H9 (cell line): ENCODE results near the gene TNRC6C. TPM values are rescaled to one million over a fixed set of nuclear protein-coding genes. Genes with fewer than 3 reads are reported as not detected.

Source experiments
- DNase-seq: peaks from one replicate; pipeline ENCODE4 v3.0.0-alpha.2; 2017
- H2AFZ ChIP-seq: one replicate; pipeline ENCODE4 v1.6.1; 2013; ENCODE audit warnings: mild to moderate bottlenecking, low read length, control low read depth, moderate library complexity
- H2AK5ac ChIP-seq: 2 replicates; pipeline ENCODE4 v1.6.1; 2013; ENCODE audit warnings: low read length, control low read depth, mixed read lengths; ENCODE audit not compliant: insufficient read length
- H2BK120ac ChIP-seq: one replicate; pipeline ENCODE4 v1.6.1; 2013; ENCODE audit warnings: low read depth, mild to moderate bottlenecking, low read length, control low read depth, inconsistent platforms; ENCODE audit not compliant: poor library complexity, severe bottlenecking
- H2BK12ac ChIP-seq: 2 replicates; pipeline ENCODE4 v1.6.1; 2013; ENCODE audit warnings: low read length, control low read depth, mixed read lengths, low read depth; ENCODE audit not compliant: insufficient read length
- H2BK15ac ChIP-seq: 2 replicates; pipeline ENCODE4 v1.6.1; 2013; ENCODE audit warnings: low read depth, low read length, control low read depth
- H2BK20ac ChIP-seq: one replicate; pipeline ENCODE4 v1.6.1; 2013; ENCODE audit warnings: low read depth, mild to moderate bottlenecking, low read length, control low read depth, inconsistent platforms; ENCODE audit not compliant: poor library complexity, severe bottlenecking
- H2BK5ac ChIP-seq: 2 replicates; pipeline ENCODE4 v1.6.1; 2013; ENCODE audit warnings: low read length, control low read depth, mixed read lengths; ENCODE audit not compliant: insufficient read length
- H3K14ac ChIP-seq: 2 replicates; pipeline ENCODE4 v1.6.1; 2013; ENCODE audit warnings: low read length, control low read depth; ENCODE audit not compliant: insufficient read depth
- H3K18ac ChIP-seq: 2 replicates; pipeline ENCODE4 v1.6.1; 2013; ENCODE audit warnings: low read depth, mild to moderate bottlenecking, mixed read lengths, low read length, control low read depth; ENCODE audit not compliant: insufficient read length
- H3K23ac ChIP-seq: 2 replicates; pipeline ENCODE4 v1.6.1; 2013; ENCODE audit warnings: low read length, control low read depth, mixed read lengths, low read depth; ENCODE audit not compliant: insufficient read length
- H3K23me2 ChIP-seq: 2 replicates; pipeline ENCODE4 v1.6.1; 2013; ENCODE audit warnings: low read depth, mild to moderate bottlenecking, mixed read lengths, low read length, control low read depth; ENCODE audit not compliant: insufficient read length, poor library complexity, severe bottlenecking
- H3K27ac ChIP-seq: 2 replicates; pipeline ENCODE4 v1.5.1; 2013; ENCODE audit warnings: low read length, control low read depth, mixed read lengths, low read depth; ENCODE audit not compliant: insufficient read length
- H3K27me3 ChIP-seq: 2 replicates; pipeline ENCODE4 v1.6.1; 2013; ENCODE audit warnings: low read length, control low read depth, inconsistent platforms; ENCODE audit not compliant: insufficient read depth
- H3K4ac ChIP-seq: 2 replicates; pipeline ENCODE4 v1.6.1; 2013; ENCODE audit warnings: low read depth, mild to moderate bottlenecking, control low read depth, inconsistent platforms, low read length, moderate library complexity
- H3K4me1 ChIP-seq: 2 replicates; pipeline ENCODE4 v1.6.1; 2013; ENCODE audit warnings: low read length, control low read depth, inconsistent platforms; ENCODE audit not compliant: insufficient read depth
- H3K4me2 ChIP-seq: 2 replicates; pipeline ENCODE4 v1.6.1; 2013; ENCODE audit warnings: low read length, control low read depth, mixed read lengths; ENCODE audit not compliant: insufficient read length, insufficient read depth
- H3K56ac ChIP-seq: 2 replicates; pipeline ENCODE4 v1.6.1; 2013; ENCODE audit warnings: low read depth, mild to moderate bottlenecking, mixed read lengths, low read length, control low read depth; ENCODE audit not compliant: insufficient read length
- H3K79me1 ChIP-seq: 2 replicates; pipeline ENCODE4 v1.6.1; 2013; ENCODE audit warnings: low read depth, mild to moderate bottlenecking, moderate library complexity, low read length, control low read depth, inconsistent platforms; ENCODE audit not compliant: insufficient read depth, poor library complexity, severe bottlenecking
- H3K79me2 ChIP-seq: 2 replicates; pipeline ENCODE4 v1.6.1; 2013; ENCODE audit warnings: low read length, control low read depth, inconsistent platforms; ENCODE audit not compliant: insufficient read depth
- H3K9ac ChIP-seq: 2 replicates; pipeline ENCODE4 v1.6.1; 2013; ENCODE audit warnings: low read length, control low read depth, mixed read lengths; ENCODE audit not compliant: insufficient read length; ENCODE audit errors: extremely low read depth
- H3K9me3 ChIP-seq: one replicate; pipeline ENCODE4 v1.6.1; 2013; ENCODE audit warnings: low read depth, low read length, inconsistent platforms; ENCODE audit not compliant: control insufficient read depth
- H3T11ph ChIP-seq: one replicate; pipeline ENCODE4 v1.6.1; 2013; ENCODE audit warnings: mild to moderate bottlenecking, low read length, control low read depth, inconsistent platforms
- H4K20me1 ChIP-seq: one replicate; pipeline ENCODE4 v1.6.1; 2013; ENCODE audit not compliant: control insufficient read depth, insufficient read length, insufficient read depth
- H4K5ac ChIP-seq: 2 replicates; pipeline ENCODE4 v1.6.1; 2013; ENCODE audit warnings: low read depth, mild to moderate bottlenecking, mixed read lengths, low read length, control low read depth; ENCODE audit not compliant: insufficient read length
- H4K8ac ChIP-seq: replicated peaks from 2 replicates; pipeline ENCODE4 v1.6.1; 2013; ENCODE audit warnings: low read length, control low read depth, mixed read lengths, low read depth; ENCODE audit not compliant: insufficient read length
- H4K91ac ChIP-seq: 2 replicates; pipeline ENCODE4 v1.6.1; 2013; ENCODE audit warnings: low read depth, mild to moderate bottlenecking, moderate library complexity, mixed read lengths, low read length, control low read depth; ENCODE audit not compliant: insufficient read length
- H3K27ac Mint-ChIP-seq, 3 experiments: 2 replicates in 2 of 3; 3 replicates in 1 of 3; pipeline ENCODE4 v1.8.0; 2020 to 2021; ENCODE audit warnings: mixed read lengths in 3 of 3, mild to moderate bottlenecking in 1 of 3, moderate library complexity in 1 of 3
- H3K27me3 Mint-ChIP-seq: 2 replicates; pipeline ENCODE4 v1.8.0; 2021; ENCODE audit warnings: low read depth, mild to moderate bottlenecking, moderate library complexity, mixed read lengths
- H3K36me3 Mint-ChIP-seq, 3 experiments: 2 replicates in 2 of 3; 3 replicates in 1 of 3; pipeline ENCODE4 v1.8.0; 2020 to 2021; ENCODE audit warnings: low read depth in 3 of 3, mixed read lengths in 3 of 3; ENCODE audit not compliant: insufficient read depth in 1 of 3
- H3K4me1 Mint-ChIP-seq, 2 experiments: 2 replicates each; pipeline ENCODE4 v1.8.0; 2020; ENCODE audit warnings: mixed read lengths in 2 of 2
- H3K4me3 Mint-ChIP-seq, 2 experiments: 2 replicates in 1 of 2; 3 replicates in 1 of 2; pipeline ENCODE4 v1.8.0; 2020 to 2021; ENCODE audit warnings: mild to moderate bottlenecking in 2 of 2, mixed read lengths in 2 of 2, moderate library complexity in 1 of 2
- H3K9me3 Mint-ChIP-seq, 2 experiments: 2 replicates in 1 of 2; 3 replicates in 1 of 2; pipeline ENCODE4 v1.8.0; 2020; ENCODE audit warnings: mild to moderate bottlenecking in 2 of 2, mixed read lengths in 2 of 2, moderate library complexity in 1 of 2
- WGBS: extraction: QIAGEN DNeasy Blood & Tissue Kit; methylation state at CpG from one replicate; pipeline ENCODE4 v1.1.7; 2013; ENCODE audit warnings: missing lambda C conversion rate, low lambda C conversion rate, mixed read lengths; ENCODE audit not compliant: insufficient read length; ENCODE audit errors: extremely low coverage; 5-methylcytosine and 5-hydroxymethylcytosine counted together
- total RNA-seq: library from RNA; stranded (reverse); gene quantifications from 2 replicates; pipeline ENCODE4 v1.2.1, GENCODE V29; 2021
- TF ChIP-seq, protein P1 (sequence below): fragments of 200-600 bp; sonication (generic); conservative IDR thresholded peaks from 3 replicates; pipeline ENCODE4 v1.8.0; 2021; ENCODE audit warnings: antibody characterized with exemption, mild to moderate bottlenecking

Gene TNRC6C
- total RNA-seq, 1 experiment from 2014 or later = 24.7 TPM

DNA sequence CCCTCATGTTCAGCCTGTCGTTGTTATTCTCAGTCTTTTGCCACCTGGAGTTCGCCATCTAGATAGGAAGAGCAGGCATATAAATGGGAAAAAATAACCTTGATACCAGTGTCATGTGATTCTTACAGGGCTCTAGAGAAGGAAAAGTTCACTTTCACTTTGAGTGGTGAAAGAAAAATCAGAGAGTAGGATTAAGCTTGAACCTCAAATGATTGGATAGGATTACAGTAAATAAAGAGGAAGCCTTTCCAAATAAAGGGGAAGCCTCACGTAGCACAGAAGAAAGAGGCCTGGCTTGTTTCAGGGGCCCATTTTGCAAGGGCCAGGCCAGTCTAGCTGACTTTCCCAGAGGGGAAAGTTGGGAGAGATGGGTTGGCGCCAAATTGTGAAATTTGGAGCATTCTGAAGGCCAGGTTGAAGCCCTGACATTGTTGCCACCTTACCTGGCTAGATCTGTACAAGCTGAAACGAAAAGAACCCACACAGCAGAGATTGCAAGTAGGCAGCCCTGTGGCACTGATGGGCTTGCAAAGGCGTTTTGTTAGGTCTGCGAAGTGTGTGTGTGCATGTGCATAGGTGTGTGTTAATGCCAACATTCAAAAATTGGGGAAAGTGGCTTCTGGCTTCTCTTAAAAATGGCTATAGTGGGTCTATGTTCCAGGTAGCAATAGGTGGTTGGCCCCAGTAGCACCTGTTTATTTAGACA, 131.2 kb downstream of the TNRC6C start:
- H3K79me1 ChIP-seq = no peaks in the 10 kb centered on the region
- no peak overlapping the region for H4K5ac ChIP-seq
- no peak overlapping the region for H3K4ac ChIP-seq
- H2BK12ac ChIP-seq = no peak overlapping the region
- no peak overlapping the region for H2AK5ac ChIP-seq
- H3K79me2 ChIP-seq = no peaks in the 10 kb centered on the region; the same call in 1 of the 2 replicates
- no peak for DNase-seq
- H2BK20ac ChIP-seq = no peak overlapping the region
- H3K56ac ChIP-seq = no peak overlapping the region
- H4K8ac ChIP-seq = no peak overlapping the region
- no peak overlapping the region for H3K9ac ChIP-seq
- no peak overlapping the region for H4K91ac ChIP-seq
- no peak overlapping the region for H3K23ac ChIP-seq
- no peak overlapping the region for H3K4me2 ChIP-seq
- no peaks in the 10 kb centered on the region for H3K27me3 Mint-ChIP-seq
- H3K18ac ChIP-seq = no peak overlapping the region
- no peak overlapping the region for H2AFZ ChIP-seq
- no peak overlapping the region for H3K27ac ChIP-seq
- H3K23me2 ChIP-seq = no peaks in the 10 kb centered on the region
- peaks cover 35 to 72% (median 60%) of the 10 kb centered on the region in 3 experiments; a peak in 6 of 7 replicates for H3K36me3 Mint-ChIP-seq
- H3K9me3 Mint-ChIP-seq = no peaks in the 10 kb centered on the region
- H2BK5ac ChIP-seq = no peak overlapping the region
- no peak overlapping the region for H3T11ph ChIP-seq
- no peak overlapping the region for H2BK15ac ChIP-seq
- H3K4me1 Mint-ChIP-seq = no peaks in the 10 kb centered on the region
- no peaks in the 10 kb centered on the region for H4K20me1 ChIP-seq
- H3K27ac Mint-ChIP-seq = peak overlapping the region in 1 of 3 experiments; percentile 24; a peak in 1 of 7 replicates
- no peak overlapping the region for H3K4me3 Mint-ChIP-seq
- H3K14ac ChIP-seq = no peak overlapping the region
- TF ChIP-seq, protein P1, sequence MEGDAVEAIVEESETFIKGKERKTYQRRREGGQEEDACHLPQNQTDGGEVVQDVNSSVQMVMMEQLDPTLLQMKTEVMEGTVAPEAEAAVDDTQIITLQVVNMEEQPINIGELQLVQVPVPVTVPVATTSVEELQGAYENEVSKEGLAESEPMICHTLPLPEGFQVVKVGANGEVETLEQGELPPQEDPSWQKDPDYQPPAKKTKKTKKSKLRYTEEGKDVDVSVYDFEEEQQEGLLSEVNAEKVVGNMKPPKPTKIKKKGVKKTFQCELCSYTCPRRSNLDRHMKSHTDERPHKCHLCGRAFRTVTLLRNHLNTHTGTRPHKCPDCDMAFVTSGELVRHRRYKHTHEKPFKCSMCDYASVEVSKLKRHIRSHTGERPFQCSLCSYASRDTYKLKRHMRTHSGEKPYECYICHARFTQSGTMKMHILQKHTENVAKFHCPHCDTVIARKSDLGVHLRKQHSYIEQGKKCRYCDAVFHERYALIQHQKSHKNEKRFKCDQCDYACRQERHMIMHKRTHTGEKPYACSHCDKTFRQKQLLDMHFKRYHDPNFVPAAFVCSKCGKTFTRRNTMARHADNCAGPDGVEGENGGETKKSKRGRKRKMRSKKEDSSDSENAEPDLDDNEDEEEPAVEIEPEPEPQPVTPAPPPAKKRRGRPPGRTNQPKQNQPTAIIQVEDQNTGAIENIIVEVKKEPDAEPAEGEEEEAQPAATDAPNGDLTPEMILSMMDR = no peak
- no peaks in the 10 kb centered on the region for H3K4me1 ChIP-seq
- no CpG with 5 or more reads among the region's 7 CpGs for WGBS
- no peaks in the 10 kb centered on the region for H3K9me3 ChIP-seq
- H2BK120ac ChIP-seq = no peak overlapping the region
- no peaks in the 10 kb centered on the region for H3K27me3 ChIP-seq
